ENCODE measurements around the gene MYO9A.

Gene MYO9A

GRCh38 chr15:71809346-71809745 lies 308.6 kb downstream of the MYO9A start:
- no peak for DNase-seq (ENCODE audit: low read depth)

- no peak for DNase-seq (ENCODE audit: low read depth)
Measured at GRCh38 chr15:71808311-71809020, 309.5 kb downstream of the MYO9A start.

GRCh38 chr15:71807691-71808091 lies 310.3 kb downstream of the MYO9A start:
- DNase-seq (ENCODE audit: low read depth), result no peak

- DNase-seq (ENCODE audit: low read depth), result no peak
Measured at GRCh38 chr15:71807125-71807629, 310.8 kb downstream of the MYO9A start.

- peak; percentile 63 for DNase-seq (ENCODE audit: low read depth)
Measured at GRCh38 chr15:71806452-71806931, 311.5 kb downstream of the MYO9A start.

GRCh38 chr15:71804695-71805470 lies 313.1 kb downstream of the MYO9A start:
- no peak for DNase-seq (ENCODE audit: low read depth)

- DNase-seq (ENCODE audit: low read depth), result no peak
Measured at GRCh38 chr15:71804226-71804625, 313.7 kb downstream of the MYO9A start.

GRCh38 chr15:71802770-71803169 lies 315.2 kb downstream of the MYO9A start:
- no peak for DNase-seq (ENCODE audit: low read depth)

GRCh38 chr15:71801935-71802655 lies 315.9 kb downstream of the MYO9A start:
- DNase-seq (ENCODE audit: low read depth), result no peak

- DNase-seq (ENCODE audit: low read depth), result peak; percentile 82
Measured at GRCh38 chr15:71800835-71801745, 316.9 kb downstream of the MYO9A start.

- DNase-seq (ENCODE audit: low read depth), result no peak
Measured at GRCh38 chr15:71800190-71800589, 317.8 kb downstream of the MYO9A start.

GRCh38 chr15:71798641-71799040 lies 319.3 kb downstream of the MYO9A start:
- no peak for DNase-seq (ENCODE audit: low read depth)

GRCh38 chr15:71792521-71792920 lies 325.4 kb downstream of the MYO9A start:
- peak; percentile 89 for DNase-seq (ENCODE audit: low read depth)

- DNase-seq (ENCODE audit: low read depth), result no peak
Measured at GRCh38 chr15:71791975-71792374, 326.0 kb downstream of the MYO9A start.

- peak; percentile 86 for DNase-seq (ENCODE audit: low read depth)
Measured at GRCh38 chr15:71790081-71790480, 327.9 kb downstream of the MYO9A start.

- DNase-seq (ENCODE audit: low read depth), result no peak
Measured at GRCh38 chr15:71789616-71790015, 328.3 kb downstream of the MYO9A start.

- no peak for DNase-seq (ENCODE audit: low read depth)
Measured at GRCh38 chr15:71788646-71789579, 329.0 kb downstream of the MYO9A start.

- no peak for DNase-seq (ENCODE audit: low read depth)
Measured at GRCh38 chr15:71786673-71787072, 331.3 kb downstream of the MYO9A start.

- no peak for DNase-seq (ENCODE audit: low read depth)
Measured at GRCh38 chr15:71785996-71786395, 332.0 kb downstream of the MYO9A start.

- no peak for DNase-seq (ENCODE audit: low read depth)
Measured at GRCh38 chr15:71784719-71785118, 333.2 kb downstream of the MYO9A start.
